Stimulated activated CD4-positive, alpha-beta T cell treated with anti-CD3 and anti-CD28 coated beads, Interleukin-1b, Interleukin-23, amount 100 ng/mL, for 24 hours (primary cell): ENCODE results near the gene LINGO3.

ENCODE experiments used
- DNase-seq, 4 experiments: peaks; one replicate each; pipeline ENCODE4 v3.0.0-alpha.2; 2020; ENCODE audit warnings: low read depth in 4 of 4, low spot score in 1 of 4

Gene LINGO3

GRCh38 chr19:2340496-2341243, 32.7 kb upstream of the LINGO3 start:
- no peak for DNase-seq

- DNase-seq, result no peak
Measured at GRCh38 chr19:2339644-2340310, 31.8 kb upstream of the LINGO3 start.

- no peak for DNase-seq
Measured at GRCh38 chr19:2338751-2339643, 31.0 kb upstream of the LINGO3 start.

GRCh38 chr19:2338055-2338615, 30.2 kb upstream of the LINGO3 start:
- no peak for DNase-seq

GRCh38 chr19:2337329-2337707, 29.4 kb upstream of the LINGO3 start:
- DNase-seq, result no peak

GRCh38 chr19:2336528-2337328, 28.8 kb upstream of the LINGO3 start:
- no peak for DNase-seq

GRCh38 chr19:2335848-2336247, 27.9 kb upstream of the LINGO3 start:
- no peak for DNase-seq

GRCh38 chr19:2334986-2335846, 27.3 kb upstream of the LINGO3 start:
- DNase-seq, result no peak

- no peak for DNase-seq
Measured at GRCh38 chr19:2334426-2334825, 26.5 kb upstream of the LINGO3 start.

GRCh38 chr19:2333807-2334211, 25.9 kb upstream of the LINGO3 start:
- DNase-seq, result no peak

- no peak for DNase-seq
Measured at GRCh38 chr19:2333027-2333806, 25.3 kb upstream of the LINGO3 start.

- DNase-seq, result no peak
Measured at GRCh38 chr19:2332341-2333026, 24.5 kb upstream of the LINGO3 start.

- no peak for DNase-seq
Measured at GRCh38 chr19:2331601-2332246, 23.8 kb upstream of the LINGO3 start.

- DNase-seq, result no peak
Measured at GRCh38 chr19:2330632-2331284, 22.8 kb upstream of the LINGO3 start.

- DNase-seq, result no peak
Measured at GRCh38 chr19:2330255-2330631, 22.3 kb upstream of the LINGO3 start.

- no peak for DNase-seq
Measured at GRCh38 chr19:2329501-2329916, 21.6 kb upstream of the LINGO3 start.

GRCh38 chr19:2329149-2329478, 21.2 kb upstream of the LINGO3 start:
- no peak for DNase-seq
